Mucosa of gallbladder (tissue), 1 donor: ENCODE measurements around the gene P2RY2. TPM values are rescaled to one million over a fixed set of nuclear protein-coding genes. Genes with fewer than 3 reads are reported as not detected.

Source experiments
- DNase-seq: peaks from one replicate; pipeline ENCODE4 v3.0.0-alpha.2; 2020; ENCODE audit warnings: low spot score
- total RNA-seq: library from RNA; stranded (reverse); gene quantifications from one replicate; pipeline ENCODE4 v1.2.1, GENCODE V29; 2021
- donor health status: DM: no; HTN: no; CAD: no.

P2RY2 gene
- total RNA-seq, 1 donor from 2014 or later = 12.6 TPM

DNA sequence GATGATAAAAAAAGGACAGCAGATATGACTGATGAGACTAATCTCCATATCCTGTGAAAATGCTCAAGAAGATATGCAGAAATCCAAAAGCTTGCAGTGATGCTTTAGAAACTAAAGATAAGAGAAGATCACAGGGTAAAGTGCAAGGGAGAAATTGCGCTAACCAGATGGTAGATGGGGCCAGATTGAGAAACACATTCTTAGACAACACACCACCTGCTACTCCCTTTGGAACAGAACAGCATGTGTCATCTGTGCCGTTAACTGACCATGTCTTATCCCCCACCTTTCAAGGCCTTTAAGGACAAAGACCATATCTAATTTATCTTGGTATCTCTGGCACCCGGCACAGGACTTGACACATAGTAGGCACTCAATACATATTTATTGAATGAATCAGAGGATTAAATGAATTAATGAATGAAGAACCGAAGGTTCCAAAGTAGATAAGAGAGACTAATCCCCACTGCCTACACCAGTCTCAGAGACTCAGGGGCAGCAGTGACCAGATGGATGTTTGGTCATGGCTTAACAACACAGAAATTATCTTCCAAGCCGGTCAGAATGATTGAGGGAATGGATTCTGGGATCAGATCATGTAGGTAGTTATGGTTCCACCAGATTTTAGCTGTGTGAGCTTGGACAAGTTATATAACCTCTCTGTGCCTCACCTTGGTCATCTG, 12.3 kb upstream of the P2RY2 start:
- DNase-seq = no peak

GRCh38 chr11:73206801-73207200, 11.3 kb upstream of the P2RY2 start:
- no peak for DNase-seq

DNA sequence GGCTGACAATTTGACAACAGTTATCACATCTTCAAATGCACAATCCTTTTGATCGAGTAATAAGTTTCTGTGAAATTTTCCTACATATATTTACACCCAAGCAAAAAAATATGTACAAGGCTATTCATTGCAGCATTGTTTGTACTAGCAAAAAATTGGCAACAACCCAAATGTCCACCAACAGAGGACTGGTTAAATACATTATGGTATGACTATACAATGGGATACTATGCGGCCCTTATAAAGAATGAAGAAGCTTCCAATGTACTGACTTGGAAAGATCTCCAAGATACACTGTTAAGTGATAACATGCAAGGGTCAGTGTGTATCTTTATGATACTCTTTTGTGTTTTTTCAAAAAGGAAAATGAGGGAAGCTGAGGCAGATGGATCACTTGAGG, 8.2 kb upstream of the P2RY2 start:
- DNase-seq = no peak

GRCh38 chr11:73210916-73211667, 7.0 kb upstream of the P2RY2 start:
- no peak for DNase-seq

DNA sequence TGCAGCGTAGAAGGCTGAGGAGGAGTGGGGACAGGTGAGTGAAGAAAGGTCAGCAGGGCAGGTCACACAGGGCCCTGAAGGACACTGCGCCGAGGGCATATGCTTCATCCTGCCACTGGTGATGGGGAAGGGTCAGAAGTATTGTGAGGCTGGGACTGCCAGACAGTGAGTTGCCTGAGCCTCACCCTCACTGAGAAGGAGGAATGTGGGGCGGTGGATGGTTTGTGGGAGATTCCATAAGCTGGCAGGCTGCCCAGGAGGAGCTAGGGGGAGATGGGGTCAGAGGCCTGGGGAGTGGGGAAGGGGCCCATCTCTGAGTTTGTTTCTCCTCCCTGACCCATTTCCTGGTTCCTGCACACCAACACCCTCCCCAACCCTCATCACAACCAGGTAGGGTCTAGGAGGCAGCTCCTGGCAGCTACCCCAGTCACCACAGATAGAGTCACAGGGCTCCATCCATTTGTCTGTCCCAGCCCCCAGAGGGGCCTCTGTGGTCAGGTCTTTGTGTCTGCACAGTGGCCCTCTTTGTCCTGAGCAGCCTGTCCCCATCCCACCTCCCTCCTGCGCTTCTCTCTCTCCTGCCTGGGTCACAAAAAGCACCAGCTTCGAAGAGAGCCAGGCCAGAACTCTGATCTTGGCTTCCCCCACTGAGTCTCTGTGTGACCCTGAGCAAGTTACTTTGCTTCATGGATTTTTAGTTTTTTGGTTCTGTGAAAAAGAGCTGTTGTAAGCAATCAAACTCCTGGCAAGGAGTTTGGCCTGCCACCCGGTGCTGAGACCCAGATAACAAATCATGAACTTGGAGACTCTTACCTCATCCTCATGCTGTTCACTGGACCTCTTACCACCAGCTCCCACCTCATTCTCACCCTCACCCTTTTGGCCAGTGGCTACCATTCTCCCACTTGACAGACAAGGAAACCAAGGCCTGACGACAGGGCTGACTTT, 4.6 kb upstream of the P2RY2 start:
- no peak for DNase-seq

GRCh38 chr11:73215191-73216134, 2.6 kb upstream of the P2RY2 start:
- DNase-seq = no peak

DNA sequence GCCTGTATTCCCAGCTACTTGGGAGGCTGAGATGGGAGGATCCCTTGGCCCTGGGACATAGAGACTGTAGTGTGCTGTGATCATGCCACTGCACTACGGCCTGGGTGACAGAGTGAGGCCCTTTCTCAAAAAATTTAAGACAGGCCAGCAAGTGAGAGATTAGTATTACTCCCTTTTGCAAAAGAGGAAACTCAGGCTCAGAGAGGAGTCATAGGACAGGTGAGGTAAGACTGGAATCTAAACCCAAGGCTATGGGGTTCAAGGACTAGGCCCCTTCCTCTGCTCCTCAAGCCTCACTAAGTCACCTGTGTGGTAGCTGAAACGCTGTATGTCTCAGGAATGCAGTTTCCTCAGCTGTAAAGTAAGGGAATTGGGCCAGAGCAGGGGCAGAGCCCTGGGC, 1.6 kb upstream of the P2RY2 start:
- no peak for DNase-seq

DNA sequence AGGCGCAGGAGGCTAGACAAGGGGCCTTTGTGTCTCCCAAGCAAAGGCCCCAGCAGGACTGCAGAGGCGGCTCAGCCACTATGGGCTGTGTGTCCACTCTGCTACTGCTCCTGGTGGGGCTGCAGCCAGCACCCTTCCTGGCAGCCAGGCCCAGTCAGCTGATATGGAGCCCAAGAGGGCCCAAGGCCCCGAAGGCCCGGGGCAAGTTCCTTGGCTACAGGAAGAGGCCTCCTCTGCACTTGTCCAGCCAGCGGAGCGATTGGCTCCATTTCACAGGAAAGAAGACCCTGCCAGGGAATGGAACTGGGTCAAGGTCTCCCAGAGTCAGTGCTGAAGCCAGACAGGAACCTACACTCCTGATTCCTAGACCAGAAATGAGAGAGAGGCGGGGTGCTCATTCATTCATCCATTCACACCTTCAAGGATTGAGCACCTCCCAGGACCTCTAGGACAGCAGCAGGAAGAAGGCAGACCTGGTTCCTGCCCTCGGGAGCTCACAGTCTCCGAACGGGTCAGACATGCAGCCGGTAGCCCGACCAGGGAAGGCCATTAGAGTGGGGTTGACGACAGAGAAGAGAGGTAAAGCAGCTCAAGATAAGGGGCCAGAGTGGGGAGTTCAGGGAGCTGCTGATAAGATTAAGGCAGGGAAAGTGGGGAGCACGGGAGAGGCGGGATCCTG, 811 bp upstream of the P2RY2 start:
- no peak for DNase-seq

DNA sequence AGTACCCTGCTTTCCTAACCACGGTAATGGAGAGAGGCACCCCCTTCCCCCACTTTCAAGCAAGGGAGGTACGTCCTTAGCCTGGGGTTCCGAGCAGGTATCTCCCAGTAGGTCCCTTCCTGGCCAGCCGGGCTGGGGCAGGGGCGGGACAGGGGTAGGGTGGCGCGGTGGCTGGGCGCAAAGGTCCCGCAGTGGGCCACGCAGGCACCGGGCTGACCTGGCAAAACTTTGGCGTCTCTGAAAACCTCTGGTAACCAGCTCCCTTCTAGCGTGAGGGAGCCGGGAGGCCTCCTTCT, 323 bp upstream of the P2RY2 start:
- no peak for DNase-seq

- no peak for DNase-seq
These were observed 742 bp downstream of the P2RY2 start for GRCh38 chr11:73218830-73219215.

GRCh38 chr11:73219396-73220285, 1.6 kb downstream of the P2RY2 start:
- no peak for DNase-seq

DNA sequence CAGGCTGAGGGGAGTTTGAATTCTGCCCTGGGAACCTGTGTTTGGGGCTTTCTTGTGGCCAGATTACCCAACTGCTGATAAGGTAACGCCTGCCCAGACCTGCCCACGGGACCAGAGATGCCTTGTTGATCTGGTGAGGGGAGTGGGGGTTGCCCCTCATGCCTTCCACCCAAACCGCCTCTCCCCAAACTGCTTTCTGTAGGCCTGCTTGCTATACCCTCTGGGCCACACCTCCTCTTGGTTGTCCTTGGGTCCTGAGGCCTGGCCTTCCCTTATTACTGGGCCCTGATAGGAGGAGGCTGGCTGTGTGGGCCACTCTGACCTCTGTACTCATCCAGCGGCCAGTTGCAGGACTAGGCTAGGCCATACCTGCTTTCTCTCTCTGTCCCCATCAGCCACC, 3.4 kb downstream of the P2RY2 start:
- no peak for DNase-seq

GRCh38 chr11:73221996-73222395, 3.9 kb downstream of the P2RY2 start:
- DNase-seq = no peak

GRCh38 chr11:73223998-73224730, 6.1 kb downstream of the P2RY2 start:
- no peak for DNase-seq

DNA sequence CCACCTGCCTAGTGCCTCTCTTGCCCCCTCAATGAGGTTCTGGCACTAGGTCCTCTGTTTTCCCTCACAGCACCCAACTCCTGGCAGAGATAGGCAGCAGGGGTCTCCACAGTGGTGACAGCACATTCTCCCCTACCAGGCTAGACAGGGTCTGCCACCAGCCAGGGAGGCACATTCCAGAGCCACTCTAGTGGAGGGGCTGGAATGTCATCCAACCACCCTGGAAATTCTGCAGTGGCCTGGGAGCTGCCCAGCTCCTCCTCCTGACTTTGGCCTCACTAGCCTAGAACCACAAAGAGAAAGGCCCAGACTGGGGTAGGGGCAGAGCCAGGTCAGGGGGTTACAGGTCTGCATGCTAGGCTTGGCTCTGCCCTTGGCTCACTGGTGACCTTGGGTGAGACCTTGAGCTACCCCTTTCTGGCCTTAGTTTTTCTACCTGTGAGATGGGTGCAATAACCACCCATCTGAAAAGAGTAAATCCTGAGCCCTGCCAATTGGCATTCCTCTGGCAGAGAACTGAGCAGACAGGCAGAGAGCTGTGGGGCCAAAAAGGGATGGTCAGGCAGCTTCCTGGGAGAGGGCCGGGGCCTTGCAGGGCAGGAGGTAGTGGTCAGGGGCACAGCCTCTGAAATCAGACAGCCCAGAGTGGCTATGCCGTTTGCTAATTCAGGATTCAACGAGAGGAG, 7.1 kb downstream of the P2RY2 start:
- DNase-seq = no peak

DNA sequence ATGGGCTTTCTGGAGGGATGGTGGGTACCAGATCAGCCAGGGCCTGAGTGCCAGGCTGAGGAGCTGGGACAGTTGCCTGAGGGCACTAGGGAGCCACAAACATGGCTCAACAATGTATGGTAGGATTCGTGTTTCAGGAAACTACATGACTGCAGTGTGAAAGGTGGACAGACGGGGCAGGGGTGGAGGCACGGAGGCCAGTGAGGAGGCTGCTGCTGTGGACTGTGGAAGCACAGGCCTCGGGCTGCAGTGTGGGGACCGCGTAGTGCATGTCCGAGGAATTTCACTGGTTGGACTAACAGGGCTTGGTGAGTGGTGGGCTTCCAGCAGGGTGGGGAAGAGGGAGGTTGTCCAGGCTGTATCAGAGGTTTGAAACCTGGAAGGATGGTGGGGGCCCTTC, 7.8 kb downstream of the P2RY2 start:
- DNase-seq = no peak

DNA sequence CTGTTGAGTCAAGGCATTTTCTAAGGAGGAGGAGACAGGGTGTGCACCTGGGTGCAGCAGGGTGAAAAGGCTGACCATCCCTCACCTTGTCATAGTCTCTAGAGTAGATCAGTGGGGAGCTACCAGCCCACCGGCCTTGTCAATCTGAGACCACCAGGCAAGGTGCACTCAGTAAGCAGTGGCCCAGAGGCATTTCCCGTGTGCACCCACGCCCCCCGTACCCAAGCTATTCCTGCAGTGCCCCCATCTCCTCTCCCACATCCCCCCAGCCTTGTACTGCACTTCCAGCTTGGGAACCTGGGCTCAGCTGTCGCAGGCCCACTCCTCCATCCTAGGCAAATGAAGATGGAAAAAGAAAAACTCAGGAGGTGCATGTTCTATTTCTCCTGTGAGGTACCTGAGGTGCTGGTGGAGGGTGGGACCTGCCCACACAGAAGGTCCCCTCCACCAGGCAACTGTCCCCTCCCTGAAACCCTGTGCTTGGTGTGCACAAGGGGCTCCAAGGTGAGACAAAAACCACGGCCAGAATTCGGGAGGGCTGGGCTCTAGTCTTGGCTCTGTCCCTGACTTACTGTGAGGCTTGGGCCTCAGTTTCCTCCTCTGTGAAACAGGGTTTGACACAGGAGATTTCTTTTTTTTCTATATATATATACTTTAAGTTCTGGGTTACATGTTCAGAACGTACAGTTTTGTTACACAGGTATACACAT, 8.4 kb downstream of the P2RY2 start:
- DNase-seq = no peak
